HG03175 (cell line): ENCODE measurements around the gene TMPRSS3.

ENCODE experiments used
- ATAC-seq: cut with Tn5 transposase; IDR thresholded peaks from one replicate; pipeline ENCODE4 v1.9.1; 2021; ENCODE audit warnings: mild to moderate bottlenecking, moderate library complexity; ENCODE audit not compliant: unreplicated experiment

TMPRSS3 gene

GRCh38 chr21:42374864-42375499 is 20.9 kb downstream of the TMPRSS3 start:
- no peak for ATAC-seq

GRCh38 chr21:42374457-42374856 is 21.4 kb downstream of the TMPRSS3 start:
- ATAC-seq, result no peak

- no peak for ATAC-seq
These were observed 21.9 kb downstream of the TMPRSS3 start for GRCh38 chr21:42373908-42374455.

GRCh38 chr21:42373196-42373907 is 22.5 kb downstream of the TMPRSS3 start:
- ATAC-seq, result no peak

DNA sequence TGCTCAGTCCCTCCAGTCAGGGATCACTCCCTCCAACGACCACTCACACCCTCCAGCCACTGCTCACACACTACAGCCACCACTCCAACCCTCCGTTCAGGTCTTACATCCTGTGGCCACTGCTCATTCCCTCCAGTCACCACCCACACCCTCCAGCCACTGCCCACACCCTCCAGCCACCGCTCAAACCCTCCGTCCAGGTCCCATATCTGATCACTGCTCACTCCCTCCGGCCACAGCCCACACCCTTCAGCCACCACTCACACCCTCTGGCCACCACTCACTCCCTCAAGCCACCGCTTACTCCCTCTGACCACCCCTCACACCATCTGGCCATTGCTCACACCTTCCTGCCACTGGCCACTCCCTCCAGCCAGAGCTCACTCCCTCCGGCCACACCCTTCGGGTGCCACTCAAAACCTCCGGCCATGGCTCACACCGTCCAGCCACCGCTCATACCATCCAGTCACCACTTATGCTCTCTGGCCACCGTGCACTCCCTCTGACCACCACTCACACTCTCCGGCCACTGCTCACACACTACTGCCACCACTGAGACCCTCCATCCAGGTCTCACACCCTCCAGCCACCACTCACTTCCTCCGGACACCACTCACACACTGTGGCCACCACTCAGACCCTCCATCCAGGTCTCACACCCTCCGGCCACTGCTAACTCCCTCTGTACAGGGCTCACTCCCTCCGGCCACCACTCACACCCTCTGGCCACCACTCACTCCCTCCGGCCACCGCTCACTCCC is 24.8 kb downstream of the TMPRSS3 start:
- ATAC-seq, result no peak

DNA sequence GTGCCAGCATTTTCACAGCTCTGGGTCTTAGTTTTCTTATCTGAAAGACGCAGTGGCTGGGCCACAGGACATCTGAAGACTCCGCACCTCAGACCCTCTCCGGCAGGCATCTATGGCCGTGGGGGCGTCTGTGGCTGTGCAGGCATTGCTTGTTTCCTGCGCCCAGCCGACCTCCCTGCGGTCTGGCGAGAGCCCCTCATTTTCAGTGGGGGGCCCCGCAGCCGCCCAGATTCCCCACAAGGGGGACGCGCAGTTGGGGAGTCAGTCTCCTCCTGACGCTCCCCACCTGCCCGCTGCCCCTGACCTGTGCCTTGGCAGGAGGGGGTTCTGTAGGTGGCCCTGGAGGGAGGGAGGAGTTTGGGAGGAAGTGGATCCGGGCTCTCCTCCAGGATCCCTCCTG is 26.0 kb downstream of the TMPRSS3 start:
- ATAC-seq, result no peak

- ATAC-seq, result no peak
These were observed 28.3 kb downstream of the TMPRSS3 start for GRCh38 chr21:42367367-42368165.

GRCh38 chr21:42366292-42367010 is 29.4 kb downstream of the TMPRSS3 start, which contains the start of gene TFF1:
TFF1 (minus strand) TSS chr21:42366535; CDS start chr21:42366495, 40 bp downstream.
- ATAC-seq, result no peak

- no peak for ATAC-seq
These were observed 30.1 kb downstream of the TMPRSS3 start for GRCh38 chr21:42365770-42366169.

DNA sequence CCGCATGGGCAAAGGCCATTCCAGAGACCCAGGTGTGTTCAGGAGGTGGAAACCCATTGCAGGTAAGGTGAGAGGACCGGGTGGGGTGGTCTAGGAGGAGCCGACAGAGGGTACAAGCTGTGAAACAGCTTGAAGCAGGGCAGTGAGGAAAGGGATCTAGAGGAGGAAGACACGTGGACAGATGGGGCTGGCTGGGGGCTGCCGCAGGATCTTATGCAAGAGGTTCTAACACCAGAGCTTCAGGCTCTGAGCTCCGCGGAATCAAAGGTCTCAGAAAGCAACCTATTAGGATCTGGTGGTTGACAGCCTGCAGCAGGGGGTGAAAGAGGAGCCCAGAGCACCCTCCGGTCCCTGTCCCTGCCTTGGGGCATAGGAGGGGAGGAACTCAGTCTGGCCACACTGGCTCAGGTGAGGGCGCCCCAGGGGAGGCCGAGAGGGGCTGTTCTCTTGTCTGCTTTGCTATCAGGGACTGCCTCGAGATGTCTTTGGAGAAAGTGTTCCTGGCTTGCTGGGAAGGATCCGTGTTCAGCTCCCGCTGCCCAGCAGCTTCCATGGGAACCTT is 31.5 kb downstream of the TMPRSS3 start:
- ATAC-seq, result no peak

GRCh38 chr21:42363312-42363711 is 32.5 kb downstream of the TMPRSS3 start:
- no peak for ATAC-seq

GRCh38 chr21:42362700-42363099 is 33.2 kb downstream of the TMPRSS3 start:
- ATAC-seq, result no peak

DNA sequence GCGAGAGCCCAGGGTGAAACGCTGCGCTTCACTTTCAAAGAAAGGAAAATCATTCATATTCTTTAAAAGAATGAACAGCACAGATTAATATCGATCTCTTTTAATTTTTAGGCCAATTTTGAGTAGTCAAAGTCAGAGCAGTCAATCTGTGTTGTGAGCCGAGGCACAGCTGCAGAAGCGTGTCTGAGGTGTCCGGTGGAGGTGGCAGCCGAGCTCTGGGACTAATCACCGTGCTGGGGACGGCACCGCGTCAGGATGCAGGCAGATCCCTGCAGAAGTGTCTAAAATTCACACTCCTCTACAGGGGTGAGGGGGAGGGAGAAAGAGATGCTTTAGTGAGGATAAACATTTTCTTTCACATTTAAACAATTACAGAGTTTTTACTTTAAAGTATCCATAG is 33.7 kb downstream of the TMPRSS3 start:
- ATAC-seq, result no peak

DNA sequence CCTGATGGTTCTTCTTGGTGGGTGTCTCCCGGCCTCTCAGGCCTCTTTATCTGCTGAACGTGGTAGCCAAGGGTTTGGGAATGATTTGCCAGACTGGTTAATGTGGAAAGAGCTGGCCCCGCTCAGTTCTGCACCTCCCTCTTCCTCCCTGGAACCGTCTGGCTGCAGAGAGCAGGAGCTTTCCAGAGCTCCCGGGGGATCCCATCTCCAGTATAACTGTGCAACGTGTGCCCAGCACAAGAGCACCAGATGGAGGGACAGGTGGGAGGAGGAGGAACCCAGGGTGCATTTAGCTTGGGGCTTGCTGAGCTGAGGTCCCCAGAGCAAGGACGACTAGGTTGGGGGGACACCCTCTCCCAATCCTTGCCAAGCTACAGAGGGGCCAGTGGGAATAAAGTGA is 34.6 kb downstream of the TMPRSS3 start:
- ATAC-seq, result no peak

- ATAC-seq, result no peak
These were observed 35.5 kb downstream of the TMPRSS3 start for GRCh38 chr21:42360317-42360716.

- no peak for ATAC-seq
These were observed 36.9 kb downstream of the TMPRSS3 start for GRCh38 chr21:42358937-42359336.

DNA sequence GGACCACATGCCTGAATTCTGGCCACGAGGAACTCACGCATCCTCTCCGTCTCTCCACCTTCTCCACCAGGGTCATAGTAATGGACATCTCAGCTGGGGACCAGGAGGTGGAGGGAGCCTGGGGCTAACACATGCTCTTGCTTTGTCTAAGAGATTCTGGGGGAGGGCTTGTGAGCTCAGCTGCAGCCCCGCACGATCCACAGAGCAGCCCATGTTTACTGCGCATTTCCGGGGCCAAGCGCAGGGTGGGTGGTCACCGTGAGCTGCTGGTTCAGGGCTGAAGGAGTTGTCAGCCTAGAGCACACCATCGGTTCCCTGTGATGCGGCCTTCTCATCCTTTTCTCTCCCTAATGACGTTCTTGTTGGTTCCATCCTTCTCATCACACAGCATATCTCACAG is 37.6 kb downstream of the TMPRSS3 start:
- ATAC-seq, result no peak

DNA sequence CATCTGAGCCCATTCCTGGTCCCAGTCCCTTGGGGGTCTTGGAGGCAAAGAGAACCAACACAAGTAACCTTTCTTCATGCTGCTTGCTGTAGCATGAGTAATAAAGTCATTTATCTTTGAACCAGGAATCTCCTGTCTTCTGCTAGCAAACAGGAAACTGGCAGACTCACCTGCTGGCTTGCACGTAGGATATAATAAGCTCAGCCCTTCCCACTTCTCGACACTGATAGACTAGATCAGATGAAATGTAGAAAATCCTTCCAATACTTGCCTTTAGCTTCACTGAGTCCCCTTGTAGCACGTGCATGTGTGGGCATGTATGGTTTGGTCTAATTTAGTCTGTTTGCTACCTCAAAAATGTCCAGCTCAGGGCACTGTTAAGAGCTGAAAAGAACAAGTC is 38.5 kb downstream of the TMPRSS3 start:
- ATAC-seq, result no peak

GRCh38 chr21:42356650-42357049 is 39.2 kb downstream of the TMPRSS3 start:
- no peak for ATAC-seq

- ATAC-seq, result no peak
These were observed 39.8 kb downstream of the TMPRSS3 start for GRCh38 chr21:42356046-42356445.
